GM12872 (cell line): ENCODE data around the gene CA10.

ENCODE experiments used
- CTCF ChIP-seq: IDR thresholded peaks from 3 replicates; pipeline ENCODE4 v1.5.1; 2011; ENCODE audit warnings: low read depth, mild to moderate bottlenecking, low read length, moderate library complexity; ENCODE audit not compliant: insufficient read depth

Gene CA10

GRCh38 chr17:51820252-51820651 lies 338.3 kb downstream of the CA10 start:
- TF ChIP-seq CTCF: no peak

- no peak for TF ChIP-seq CTCF
Observed at GRCh38 chr17:51819341-51820219, 338.9 kb downstream of the CA10 start.

- TF ChIP-seq CTCF: no peak
Observed at GRCh38 chr17:51818777-51819176, 339.7 kb downstream of the CA10 start.

GRCh38 chr17:51817955-51818354 lies 340.6 kb downstream of the CA10 start:
- no peak for TF ChIP-seq CTCF

GRCh38 chr17:51817117-51817516 lies 341.4 kb downstream of the CA10 start:
- no peak for TF ChIP-seq CTCF

- no peak for TF ChIP-seq CTCF
Observed at GRCh38 chr17:51815097-51815496, 343.4 kb downstream of the CA10 start.

- no peak for TF ChIP-seq CTCF
Observed at GRCh38 chr17:51814521-51814920, 344.0 kb downstream of the CA10 start.
